Measurements from ENCODE around the gene MILR1. TPM values are rescaled to one million over a fixed set of nuclear protein-coding genes. Genes with fewer than 3 reads are reported as not detected.

MILR1 gene
- total RNA-seq, 1 experiment from 2014 or later: 3.8 TPM

- Histone ChIP-seq H3K36me3 (ENCODE audit: control insufficient read depth in 1 of 2, insufficient read depth in 2 of 2, low read length in 2 of 2) (peaks cover 37 to 39% of the 10 kb centered on the region in 2 experiments), H3K4me1 (ENCODE audit: control insufficient read depth in 1 of 2, insufficient read depth in 2 of 2, low read length in 2 of 2) (peaks cover 10 to 52% of the 10 kb centered on the region in 2 experiments; a peak in 3 of 4 replicates), H3K9me2 (ENCODE audit: insufficient read depth) (no peaks in the 10 kb centered on the region), H3K27ac (ENCODE audit: low read depth, low read length) (peak overlapping the region; percentile 79), H3K79me2 (ENCODE audit: insufficient read depth, low read length) (peaks cover 76% of the 10 kb centered on the region), H3K27me3 (ENCODE audit: insufficient read depth, low read length) (no peaks in the 10 kb centered on the region), H3K9ac (ENCODE audit: low read length) (peak overlapping the region; percentile 77), H2AFZ (ENCODE audit: low read depth, low read length, poor library complexity, severe bottlenecking) (no peak overlapping the region), H3K9me3 (ENCODE audit: control insufficient read depth in 1 of 2, insufficient read depth in 1 of 2, low read depth in 1 of 2, low read length in 2 of 2) (no peaks in the 10 kb centered on the region), H3K4me2 (ENCODE audit: low read length) (peak overlapping the region; percentile 80), H4K20me1 (ENCODE audit: insufficient read depth) (peaks cover 41% of the 10 kb centered on the region; the same call in 1 of the 2 replicates), H3K4me3 (replicated peaks in 1 of 2; ENCODE audit: low read depth in 1 of 2, low read length in 2 of 2) (peak overlapping the region; percentile 73 to 78)
- no TSS peak for BruUV-seq (replicated peaks)
- ChIA-PET CTCF (interaction anchor here (1.3 to 4.5 kb wide), 3 partner anchors 8 to 77 kb away, joined by 3 to 68 read pairs (median 14); partner anchors contain the start of genes CEP95 and DDX5), RAD21 (ENCODE audit: low non-redundant PET in 1 of 2, low total read pairs in 2 of 2, uncharacterized antibody in 2 of 2, unreplicated experiment in 2 of 2) (interaction anchor here in 1 of 2 experiments (1.3 to 1.7 kb wide), 2 partner anchors 9 to 78 kb away, joined by 5 read pairs; partner anchors contain the start of genes CEP95 and DDX5), POLR2A (interaction anchor here (0.7 to 8.5 kb wide), 7 partner anchors 8 to 151 kb away, joined by 3 to 119 read pairs (median 4); partner anchors contain the start of genes CEP95 and DDX5)
- intact Hi-C loops (cut with micrococcal nuclease): loop anchor here (1.0 to 10.0 kb wide), 3 partner anchors 9 to 353 kb away; partner anchors contain the start of genes CEP95, DDX5 and SMURF2
- no peak for DNase-seq (ENCODE audit: low read depth, low spot score)
- TF ChIP-seq SIN3A (IDR thresholded peaks at IDR 0.05; ENCODE audit: low read depth) (0 out of 2 replicates have a peak, but pooled peaks have one; percentile 32), TCF7L2 (IDR thresholded peaks at IDR 0.05; ENCODE audit: borderline replicate concordance, extremely low read depth, insufficient read depth, insufficient read length) (no peak), SP1 (IDR thresholded peaks at IDR 0.05; ENCODE audit: low read depth) (peak; percentile 4; the same call in 1 of the 2 replicates), YY1 (IDR thresholded peaks at IDR 0.05; ENCODE audit: extremely low read depth, insufficient replicate concordance, low read depth, low read length) (no peak), RAD21 (IDR thresholded peaks at IDR 0.05; ENCODE audit: low read depth) (no peak), EZH2phosphoT487 (IDR thresholded peaks at IDR 0.05; ENCODE audit: borderline replicate concordance) (no peak), SRF (IDR thresholded peaks at IDR 0.05; ENCODE audit: low read depth) (no peak), EGR1 (IDR thresholded peaks at IDR 0.05; ENCODE audit: low read depth) (no peak)
- ATAC-seq: peak; percentile 1; the same call in 1 of the 2 replicates
Measured at GRCh38 chr17:64497565-64498035, 48.7 kb downstream of the MILR1 start.

Data from HCT116 (cell line).